DOHH2 (cell line): ENCODE data around the gene HOTAIR.

Experiments used
- H3F3A ChIP-seq: fragments of 200-600 bp; sonication (generic), shearing (Covaris generic); 2 replicates; pipeline ENCODE4 v1.6.0; 2016; ENCODE audit warnings: antibody characterized with exemption, mild to moderate bottlenecking; ENCODE audit not compliant: control insufficient read depth, insufficient read depth
- H3K27ac ChIP-seq: fragments of 200-600 bp; sonication (generic); 2 replicates; pipeline ENCODE4 v1.5.1; 2014; ENCODE audit warnings: low read depth, mild to moderate bottlenecking, low read length, moderate library complexity
- H3K27me3 ChIP-seq: fragments of 200-600 bp; sonication (generic); 2 replicates; pipeline ENCODE4 v1.6.1; 2014; ENCODE audit warnings: mild to moderate bottlenecking, low read length, mixed read lengths; ENCODE audit not compliant: control insufficient read depth
- H3K36me3 ChIP-seq: fragments of 200-600 bp; sonication (generic); 2 replicates; pipeline ENCODE4 v1.6.1; 2014; ENCODE audit warnings: mild to moderate bottlenecking, low read length, moderate library complexity, mixed read lengths; ENCODE audit not compliant: control insufficient read depth
- H3K4me1 ChIP-seq: fragments of 200-600 bp; sonication (generic); 2 replicates; pipeline ENCODE4 v1.6.1; 2014; ENCODE audit warnings: mild to moderate bottlenecking, low read length, mixed read lengths; ENCODE audit not compliant: control insufficient read depth
- H3K4me2 ChIP-seq: fragments of 200-600 bp; sonication (generic); 2 replicates; pipeline ENCODE4 v1.6.0; 2014; ENCODE audit warnings: mild to moderate bottlenecking, low read length, moderate library complexity
- H3K4me3 ChIP-seq: fragments of 200-600 bp; sonication (generic); 2 replicates; pipeline ENCODE4 v1.5.1; 2014; ENCODE audit warnings: mild to moderate bottlenecking, low read length, mixed read lengths
- H3K79me2 ChIP-seq: fragments of 200-600 bp; sonication (generic); 2 replicates; pipeline ENCODE4 v1.6.1; 2014; ENCODE audit warnings: mild to moderate bottlenecking, low read length, mixed read lengths; ENCODE audit not compliant: control insufficient read depth
- H3K9me2 ChIP-seq: fragments of 200-600 bp; sonication (generic); replicated peaks from 2 replicates; pipeline ENCODE4 v1.6.1; 2014; ENCODE audit warnings: mild to moderate bottlenecking, low read length, mixed read lengths; ENCODE audit not compliant: control insufficient read depth
- H3K9me3 ChIP-seq: fragments of 200-600 bp; sonication (generic); 2 replicates; pipeline ENCODE4 v1.6.1; 2014; ENCODE audit warnings: antibody characterized with exemption, low read length, mixed read lengths; ENCODE audit not compliant: control insufficient read depth, insufficient read depth
- H4K20me1 ChIP-seq: fragments of 200-600 bp; sonication (generic); 2 replicates; pipeline ENCODE4 v1.6.0; 2014; ENCODE audit warnings: low read depth, mild to moderate bottlenecking, antibody characterized with exemption, low read length, moderate library complexity; ENCODE audit not compliant: control insufficient read depth, insufficient read depth
- EZH2phosphoT487 ChIP-seq: fragments of 200-600 bp; sonication (generic); IDR thresholded peaks from 2 replicates; pipeline ENCODE4 v1.6.1; 2017; ENCODE audit warnings: borderline replicate concordance, mild to moderate bottlenecking, antibody characterized with exemption, low read length, moderate library complexity, mixed read lengths
- TF ChIP-seq, protein P1 (sequence below): fragments of 200-600 bp; sonication (generic); IDR thresholded peaks from one replicate; pipeline ENCODE4 v1.5.1; 2014; ENCODE audit warnings: antibody characterized with exemption, mild to moderate bottlenecking, low read depth, low read length; ENCODE audit not compliant: poor library complexity, severe bottlenecking

The HOTAIR gene

DNA sequence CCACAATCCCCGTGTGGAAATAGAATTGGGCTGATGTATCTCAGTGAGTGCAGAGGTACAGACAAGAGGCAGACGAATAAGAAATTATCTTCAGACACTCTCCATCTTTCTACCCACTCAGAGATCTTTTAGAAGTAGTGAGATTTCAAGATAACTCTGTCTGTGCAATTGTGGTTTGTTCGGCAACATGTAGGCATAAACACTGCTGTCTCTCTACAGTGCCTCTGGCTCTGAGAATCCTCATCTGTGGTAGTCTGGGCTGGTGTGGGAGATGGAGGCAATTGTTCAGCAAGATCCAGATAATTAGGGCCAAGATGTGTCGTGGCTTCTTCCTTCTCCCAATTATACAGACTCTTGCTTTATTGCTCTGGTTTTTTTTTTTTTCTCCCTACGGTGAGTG is 33.0 kb downstream of the HOTAIR start:
- no peak overlapping the region for H3K4me2 ChIP-seq
- no peak for TF ChIP-seq EZH2phosphoT487
- TF ChIP-seq, protein P1, sequence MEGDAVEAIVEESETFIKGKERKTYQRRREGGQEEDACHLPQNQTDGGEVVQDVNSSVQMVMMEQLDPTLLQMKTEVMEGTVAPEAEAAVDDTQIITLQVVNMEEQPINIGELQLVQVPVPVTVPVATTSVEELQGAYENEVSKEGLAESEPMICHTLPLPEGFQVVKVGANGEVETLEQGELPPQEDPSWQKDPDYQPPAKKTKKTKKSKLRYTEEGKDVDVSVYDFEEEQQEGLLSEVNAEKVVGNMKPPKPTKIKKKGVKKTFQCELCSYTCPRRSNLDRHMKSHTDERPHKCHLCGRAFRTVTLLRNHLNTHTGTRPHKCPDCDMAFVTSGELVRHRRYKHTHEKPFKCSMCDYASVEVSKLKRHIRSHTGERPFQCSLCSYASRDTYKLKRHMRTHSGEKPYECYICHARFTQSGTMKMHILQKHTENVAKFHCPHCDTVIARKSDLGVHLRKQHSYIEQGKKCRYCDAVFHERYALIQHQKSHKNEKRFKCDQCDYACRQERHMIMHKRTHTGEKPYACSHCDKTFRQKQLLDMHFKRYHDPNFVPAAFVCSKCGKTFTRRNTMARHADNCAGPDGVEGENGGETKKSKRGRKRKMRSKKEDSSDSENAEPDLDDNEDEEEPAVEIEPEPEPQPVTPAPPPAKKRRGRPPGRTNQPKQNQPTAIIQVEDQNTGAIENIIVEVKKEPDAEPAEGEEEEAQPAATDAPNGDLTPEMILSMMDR, result no peak
- no peak overlapping the region for H3K4me3 ChIP-seq
- H3K4me1 ChIP-seq, result no peaks in the 10 kb centered on the region
- no peaks in the 10 kb centered on the region for H3K36me3 ChIP-seq
- H3K9me3 ChIP-seq, result no peaks in the 10 kb centered on the region
- no peak overlapping the region for H3K27ac ChIP-seq
- H3K79me2 ChIP-seq, result no peaks in the 10 kb centered on the region
- H3K27me3 ChIP-seq, result peaks cover 67% of the 10 kb centered on the region
- no peaks in the 10 kb centered on the region for H3F3A ChIP-seq
- no peaks in the 10 kb centered on the region for H3K9me2 ChIP-seq
- H4K20me1 ChIP-seq, result no peaks in the 10 kb centered on the region

DNA sequence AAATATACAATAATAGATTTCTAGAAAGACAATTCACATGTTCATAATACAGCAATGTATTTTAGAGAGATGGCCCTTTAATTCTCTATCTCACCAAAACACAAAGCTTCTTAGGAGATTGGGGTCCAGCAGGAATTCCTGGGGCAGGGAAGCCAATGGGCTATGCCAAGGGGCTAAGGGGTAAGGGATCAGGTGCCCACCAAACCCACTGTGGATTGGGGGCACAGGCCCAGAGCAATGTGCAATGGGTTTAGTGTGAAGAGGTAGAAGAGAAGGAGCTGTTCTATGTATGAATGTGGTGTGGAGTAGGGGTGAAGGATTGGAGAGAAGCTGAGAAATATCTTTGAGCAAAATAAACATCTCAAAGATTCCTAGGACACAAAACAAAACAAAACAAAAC is 33.6 kb downstream of the HOTAIR start:
- no peaks in the 10 kb centered on the region for H3F3A ChIP-seq
- H3K27me3 ChIP-seq, result peaks cover 67% of the 10 kb centered on the region
- no peak overlapping the region for H3K4me2 ChIP-seq
- no peak overlapping the region for H3K4me3 ChIP-seq
- H3K79me2 ChIP-seq, result no peaks in the 10 kb centered on the region
- no peaks in the 10 kb centered on the region for H3K36me3 ChIP-seq
- no peaks in the 10 kb centered on the region for H3K4me1 ChIP-seq
- TF ChIP-seq EZH2phosphoT487, result no peak
- TF ChIP-seq, protein P1, result no peak
- no peaks in the 10 kb centered on the region for H3K9me2 ChIP-seq
- no peak overlapping the region for H3K27ac ChIP-seq
- H3K9me3 ChIP-seq, result no peaks in the 10 kb centered on the region
- H4K20me1 ChIP-seq, result no peaks in the 10 kb centered on the region

- Histone ChIP-seq H3F3A (no peaks in the 10 kb centered on the region), H3K27me3 (peaks cover 67% of the 10 kb centered on the region), H3K9me3 (no peaks in the 10 kb centered on the region), H3K79me2 (no peaks in the 10 kb centered on the region), H3K36me3 (no peaks in the 10 kb centered on the region), H3K4me1 (no peaks in the 10 kb centered on the region), H3K27ac (no peak overlapping the region), H3K4me3 (no peak overlapping the region), H3K9me2 (no peaks in the 10 kb centered on the region), H3K4me2 (no peak overlapping the region), H4K20me1 (no peaks in the 10 kb centered on the region)
- TF ChIP-seq EZH2phosphoT487, result no peak
- TF ChIP-seq, protein P1, result no peak
Measured at GRCh38 chr12:53940443-53941014, 34.2 kb downstream of the HOTAIR start.
